ENCODE data around the gene DOCK2. TPM values are rescaled to one million over a fixed set of nuclear protein-coding genes. Genes with fewer than 3 reads are reported as not detected.

DOCK2 gene
- total RNA-seq, 2 experiments from 2014 or later: 318 to 320 TPM

DNA sequence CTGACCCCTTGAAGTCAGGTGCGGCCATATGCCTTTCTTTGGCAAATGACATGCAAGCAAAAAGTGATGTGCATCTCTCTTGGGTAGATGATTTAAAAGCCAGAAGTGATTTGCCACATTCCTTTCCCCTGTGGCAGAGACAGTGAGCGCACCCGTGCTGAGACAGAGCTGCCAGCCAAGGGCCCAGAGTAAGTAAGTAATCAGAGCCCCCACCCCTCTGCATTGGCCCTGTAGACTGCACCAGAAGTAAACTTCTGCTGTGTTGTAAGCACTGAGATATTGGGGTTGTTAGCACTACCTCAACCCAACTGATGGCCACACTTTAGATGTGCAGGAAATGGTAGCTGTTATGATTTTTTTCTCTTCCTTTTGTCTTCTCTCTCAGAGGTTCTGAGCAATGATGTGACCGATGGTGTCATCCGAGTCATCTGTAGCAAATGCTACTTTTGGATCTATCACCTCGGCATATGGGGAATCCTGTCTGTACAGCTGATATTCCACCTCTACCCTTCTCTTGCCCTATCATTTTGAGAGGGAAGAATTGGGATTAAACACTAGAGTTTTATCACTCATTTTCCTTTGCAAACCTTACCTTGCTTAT, 58.0 kb downstream of the DOCK2 start:
- Mint-ChIP-seq H3K36me3 (ENCODE audit: low read depth) (peaks cover 67% of the 10 kb centered on the region), H3K9me3 (ENCODE audit: insufficient read depth) (no peaks in the 10 kb centered on the region), H3K4me1 (ENCODE audit: low read depth) (no peaks in the 10 kb centered on the region), H3K4me3 (no peak overlapping the region), H3K27ac (no peak overlapping the region), H3K27me3 (ENCODE audit: low read depth) (no peaks in the 10 kb centered on the region)
- no peak for ATAC-seq
- DNase-seq: no peak
- ChIA-PET POLR2A (no interaction called here), CTCF (no interaction called here)

DNA sequence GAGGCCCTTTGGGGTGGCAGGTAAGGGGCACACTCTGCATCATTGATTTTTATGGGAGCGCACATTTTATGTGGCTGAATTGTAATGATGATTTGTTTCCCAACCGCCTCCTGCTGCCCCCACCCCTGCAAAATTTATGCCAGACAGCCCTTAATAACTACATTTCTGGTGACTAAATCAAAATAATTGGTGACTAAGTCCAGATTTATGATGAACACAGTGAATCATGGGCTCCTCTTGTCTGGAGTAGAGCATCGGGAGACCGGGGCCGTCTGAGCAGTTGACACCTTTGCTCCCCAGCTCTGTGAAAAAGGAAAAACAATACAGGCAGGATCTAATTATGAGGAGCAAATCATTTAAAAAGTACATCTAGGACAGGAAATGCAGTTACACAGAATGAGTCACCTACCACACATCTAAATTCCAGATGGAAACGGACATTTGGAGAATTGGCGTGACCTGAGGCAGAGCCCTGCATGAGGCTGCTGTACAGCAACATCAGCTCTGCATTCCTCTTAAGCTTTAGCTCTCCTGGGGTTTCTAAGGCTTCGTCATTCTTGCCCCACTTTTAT, 58.9 kb downstream of the DOCK2 start:
- no peaks in the 10 kb centered on the region for H3K4me1 Mint-ChIP-seq (ENCODE audit: low read depth)
- H3K36me3 Mint-ChIP-seq (ENCODE audit: low read depth): peaks cover 64% of the 10 kb centered on the region
- ATAC-seq (no peak), DNase-seq (no peak)
- H3K9me3 Mint-ChIP-seq (ENCODE audit: insufficient read depth): no peaks in the 10 kb centered on the region
- ChIA-PET POLR2A (interaction anchor here (0.9 kb wide), 1 partner anchor 25 kb away, joined by 4 read pairs; no protein-coding TSS in a partner anchor), CTCF (no interaction called here)
- no peaks in the 10 kb centered on the region for H3K27me3 Mint-ChIP-seq (ENCODE audit: low read depth)
- H3K27ac Mint-ChIP-seq: no peak overlapping the region
- no peak overlapping the region for H3K4me3 Mint-ChIP-seq

DNA sequence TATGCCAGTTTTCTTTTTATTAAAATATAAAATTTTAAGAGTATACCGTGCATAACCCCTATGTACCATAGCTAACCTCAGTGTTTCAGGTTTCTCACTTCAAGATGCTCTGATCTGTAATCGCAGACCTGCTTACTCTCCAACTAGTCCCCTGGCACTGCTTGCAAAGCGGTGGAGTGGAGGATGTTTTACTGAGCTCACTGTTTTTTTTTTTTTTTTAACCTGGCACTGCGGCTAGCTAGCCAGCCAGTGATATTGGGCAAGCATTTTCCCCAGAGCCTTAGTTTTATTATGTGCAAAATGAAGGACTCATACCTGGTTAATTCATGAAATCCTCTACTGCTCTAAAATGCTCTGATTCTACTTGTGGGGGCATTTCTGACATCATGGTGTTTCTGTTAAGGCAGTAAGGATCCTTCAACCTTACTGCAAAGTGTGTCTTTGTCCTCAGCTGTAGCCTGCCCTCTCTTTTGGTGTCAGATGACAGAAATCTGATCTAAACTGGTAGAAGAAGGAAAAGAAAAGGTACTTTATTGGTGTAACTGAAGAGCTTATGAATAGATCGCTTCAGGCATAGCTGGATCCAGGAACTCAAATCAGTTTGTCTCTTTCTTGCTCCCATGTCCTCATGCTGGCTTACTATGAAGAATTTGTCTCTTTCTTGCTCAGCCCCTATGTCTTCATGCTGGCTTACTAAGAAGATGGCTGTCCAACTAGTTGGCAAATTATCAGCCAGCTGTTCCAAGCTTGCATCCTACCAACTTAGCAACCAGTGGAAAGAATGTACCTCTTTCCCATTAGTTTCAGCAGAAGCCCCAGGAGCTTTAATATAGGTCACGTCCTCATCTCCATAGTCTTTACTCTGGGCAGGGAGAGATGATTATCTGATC, 59.8 kb downstream of the DOCK2 start:
- no peak overlapping the region for H3K27ac Mint-ChIP-seq
- DNase-seq (no peak), ATAC-seq (no peak)
- H3K36me3 Mint-ChIP-seq (ENCODE audit: low read depth): peaks cover 69% of the 10 kb centered on the region
- H3K4me1 Mint-ChIP-seq (ENCODE audit: low read depth): no peaks in the 10 kb centered on the region
- no peaks in the 10 kb centered on the region for H3K9me3 Mint-ChIP-seq (ENCODE audit: insufficient read depth)
- ChIA-PET POLR2A (interaction anchor here (0.9 kb wide), 1 partner anchor 26 kb away, joined by 4 read pairs; no protein-coding TSS in a partner anchor), CTCF (no interaction called here)
- no peak overlapping the region for H3K4me3 Mint-ChIP-seq
- no peaks in the 10 kb centered on the region for H3K27me3 Mint-ChIP-seq (ENCODE audit: low read depth)

- no peaks in the 10 kb centered on the region for H3K27me3 Mint-ChIP-seq (ENCODE audit: low read depth)
- H3K36me3 Mint-ChIP-seq (ENCODE audit: low read depth): peaks cover 75% of the 10 kb centered on the region
- no peak overlapping the region for H3K4me3 Mint-ChIP-seq
- H3K27ac Mint-ChIP-seq: no peak overlapping the region
- H3K4me1 Mint-ChIP-seq (ENCODE audit: low read depth): no peaks in the 10 kb centered on the region
- POLR2A ChIA-PET: interaction anchor here (0.7 kb wide), 1 partner anchor 60 kb away, joined by 3 read pairs; no protein-coding TSS in a partner anchor
- CTCF ChIA-PET: no interaction called here
- no peak for DNase-seq
- no peak for ATAC-seq
- H3K9me3 Mint-ChIP-seq (ENCODE audit: insufficient read depth): no peaks in the 10 kb centered on the region
Measured at GRCh38 chr5:169697511-169697890, 60.4 kb downstream of the DOCK2 start.

DNA sequence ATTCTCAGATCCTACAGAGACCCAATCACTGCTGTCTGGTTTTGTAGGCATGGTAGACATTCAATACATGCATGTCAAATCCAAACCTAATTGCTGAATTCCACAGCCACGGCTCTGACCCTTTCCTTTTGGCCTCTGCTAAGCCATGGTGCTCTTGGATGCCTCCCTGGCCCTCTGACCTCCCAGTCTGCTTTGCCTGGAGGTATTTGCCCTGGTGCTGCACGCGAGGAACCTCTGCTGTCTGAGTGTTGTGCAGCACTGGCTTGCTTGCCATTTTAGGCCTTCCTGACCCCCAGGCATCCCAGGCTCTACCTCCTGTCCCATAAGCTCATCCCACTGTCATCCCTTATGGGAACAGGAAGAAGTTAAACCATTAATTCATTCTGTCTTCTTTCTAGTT, 60.9 kb downstream of the DOCK2 start:
- H3K27ac Mint-ChIP-seq: no peak overlapping the region
- ChIA-PET POLR2A (interaction anchor here (0.7 kb wide), 1 partner anchor 60 kb away, joined by 3 read pairs; no protein-coding TSS in a partner anchor), CTCF (no interaction called here)
- no peaks in the 10 kb centered on the region for H3K27me3 Mint-ChIP-seq (ENCODE audit: low read depth)
- no peak for DNase-seq
- no peak overlapping the region for H3K4me3 Mint-ChIP-seq
- H3K9me3 Mint-ChIP-seq (ENCODE audit: insufficient read depth): no peaks in the 10 kb centered on the region
- ATAC-seq: no peak
- H3K36me3 Mint-ChIP-seq (ENCODE audit: low read depth): peaks cover 79% of the 10 kb centered on the region
- no peaks in the 10 kb centered on the region for H3K4me1 Mint-ChIP-seq (ENCODE audit: low read depth)

DNA sequence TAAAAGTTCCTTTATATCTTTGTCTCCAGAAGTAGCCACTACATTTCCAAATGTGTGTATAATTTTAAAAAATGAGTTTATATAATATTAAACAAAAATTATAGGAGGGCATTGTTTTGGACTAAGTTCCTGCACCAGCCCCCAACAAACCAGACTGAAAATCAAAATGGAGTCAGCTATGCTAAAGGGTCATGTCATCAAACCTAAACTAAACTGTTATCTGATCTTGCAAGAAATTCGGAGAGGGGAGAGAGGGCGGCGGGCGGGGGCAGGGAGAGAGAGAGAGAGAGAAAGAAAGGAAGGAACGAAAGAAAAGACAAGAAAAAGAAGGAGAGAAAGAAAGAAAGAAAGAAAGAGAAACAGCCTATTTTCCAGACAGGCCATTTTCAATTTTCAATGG, 63.5 kb downstream of the DOCK2 start:
- Mint-ChIP-seq H3K36me3 (ENCODE audit: low read depth) (peaks cover 80% of the 10 kb centered on the region), H3K4me3 (no peak overlapping the region), H3K27ac (no peak overlapping the region), H3K27me3 (ENCODE audit: low read depth) (no peaks in the 10 kb centered on the region), H3K4me1 (ENCODE audit: low read depth) (no peaks in the 10 kb centered on the region), H3K9me3 (ENCODE audit: insufficient read depth) (no peaks in the 10 kb centered on the region)
- no peak for ATAC-seq
- POLR2A ChIA-PET: no interaction called here
- CTCF ChIA-PET: no interaction called here
- no peak for DNase-seq

GRCh38 chr5:169701910-169702451, 64.9 kb downstream of the DOCK2 start:
- CTCF ChIA-PET: no interaction called here
- Mint-ChIP-seq H3K27me3 (ENCODE audit: low read depth) (no peaks in the 10 kb centered on the region), H3K4me1 (ENCODE audit: low read depth) (no peaks in the 10 kb centered on the region), H3K4me3 (no peak overlapping the region), H3K27ac (no peak overlapping the region), H3K9me3 (ENCODE audit: insufficient read depth) (no peaks in the 10 kb centered on the region), H3K36me3 (ENCODE audit: low read depth) (peaks cover 74% of the 10 kb centered on the region)
- POLR2A ChIA-PET: interaction anchor here (0.7 kb wide), 1 partner anchor 54 kb away, joined by 3 read pairs; no protein-coding TSS in a partner anchor
- DNase-seq (no peak), ATAC-seq (no peak)

GRCh38 chr5:169702693-169703481, 65.8 kb downstream of the DOCK2 start:
- H3K27me3 Mint-ChIP-seq (ENCODE audit: low read depth): no peaks in the 10 kb centered on the region
- no peaks in the 10 kb centered on the region for H3K4me1 Mint-ChIP-seq (ENCODE audit: low read depth)
- DNase-seq: no peak
- peaks cover 77% of the 10 kb centered on the region for H3K36me3 Mint-ChIP-seq (ENCODE audit: low read depth)
- ChIA-PET POLR2A (interaction anchor here (0.7 kb wide), 1 partner anchor 55 kb away, joined by 3 read pairs; no protein-coding TSS in a partner anchor), CTCF (no interaction called here)
- ATAC-seq: no peak
- H3K27ac Mint-ChIP-seq: peak overlapping the region; percentile 6
- H3K9me3 Mint-ChIP-seq (ENCODE audit: insufficient read depth): no peaks in the 10 kb centered on the region
- no peak overlapping the region for H3K4me3 Mint-ChIP-seq

- POLR2A ChIA-PET: no interaction called here
- DNase-seq (no peak), ATAC-seq (no peak)
- Mint-ChIP-seq H3K4me1 (ENCODE audit: low read depth) (no peaks in the 10 kb centered on the region), H3K9me3 (ENCODE audit: insufficient read depth) (no peaks in the 10 kb centered on the region), H3K4me3 (no peak overlapping the region), H3K27ac (no peak overlapping the region), H3K27me3 (ENCODE audit: low read depth) (no peaks in the 10 kb centered on the region), H3K36me3 (ENCODE audit: low read depth) (peaks cover 76% of the 10 kb centered on the region)
- CTCF ChIA-PET: no interaction called here
Measured at GRCh38 chr5:169703813-169704212, 66.7 kb downstream of the DOCK2 start.

GRCh38 chr5:169705322-169705721, 68.2 kb downstream of the DOCK2 start:
- H3K27ac Mint-ChIP-seq: no peak overlapping the region
- H3K36me3 Mint-ChIP-seq (ENCODE audit: low read depth): peaks cover 67% of the 10 kb centered on the region
- DNase-seq (no peak), ATAC-seq (no peak)
- H3K4me1 Mint-ChIP-seq (ENCODE audit: low read depth): no peaks in the 10 kb centered on the region
- H3K27me3 Mint-ChIP-seq (ENCODE audit: low read depth): no peaks in the 10 kb centered on the region
- H3K9me3 Mint-ChIP-seq (ENCODE audit: insufficient read depth): no peaks in the 10 kb centered on the region
- CTCF ChIA-PET: no interaction called here
- POLR2A ChIA-PET: no interaction called here
- no peak overlapping the region for H3K4me3 Mint-ChIP-seq

- H3K4me3 Mint-ChIP-seq: no peak overlapping the region
- no peak overlapping the region for H3K27ac Mint-ChIP-seq
- no peaks in the 10 kb centered on the region for H3K4me1 Mint-ChIP-seq (ENCODE audit: low read depth)
- ATAC-seq (no peak), DNase-seq (no peak)
- POLR2A ChIA-PET: no interaction called here
- peaks cover 66% of the 10 kb centered on the region for H3K36me3 Mint-ChIP-seq (ENCODE audit: low read depth)
- CTCF ChIA-PET: no interaction called here
- no peaks in the 10 kb centered on the region for H3K9me3 Mint-ChIP-seq (ENCODE audit: insufficient read depth)
- no peaks in the 10 kb centered on the region for H3K27me3 Mint-ChIP-seq (ENCODE audit: low read depth)
Measured at GRCh38 chr5:169706071-169706470, 69.0 kb downstream of the DOCK2 start.
